Transverse colon (tissue), 4 donors: ENCODE results near the gene CNTN4.

Experiments
- EP300 ChIP-seq: sonication (generic); formaldehyde crosslinking; IDR thresholded peaks from one replicate; pipeline ENCODE4 v1.6.1; 2017; ENCODE audit warnings: antibody characterized with exemption, low read depth
- POLR2A ChIP-seq: fragments of 450-650 bp; IDR thresholded peaks from one replicate; pipeline ENCODE4 v1.6.1; 2016; ENCODE audit warnings: antibody characterized with exemption, mild to moderate bottlenecking, moderate library complexity
- POLR2AphosphoS5 ChIP-seq, 3 donors: sonication (generic); formaldehyde crosslinking; IDR thresholded peaks; one replicate each; pipeline ENCODE4 v1.6.1; 2016; ENCODE audit warnings: antibody characterized with exemption in 3 of 3
- TF ChIP-seq, protein P1 (sequence below), 5 experiments: fragments of 200-600 bp in 3 of 5; fragments of 450-650 bp in 2 of 5; sonication (generic) in 3 of 5; IDR thresholded peaks; 1 replicate in 2 of 5; 2 replicates in 3 of 5; pipeline ENCODE4 v1.5.1; 2016 to 2017; ENCODE audit warnings: antibody characterized with exemption in 5 of 5, inconsistent platforms in 3 of 5, mild to moderate bottlenecking in 2 of 5, moderate library complexity in 1 of 5

DNA sequence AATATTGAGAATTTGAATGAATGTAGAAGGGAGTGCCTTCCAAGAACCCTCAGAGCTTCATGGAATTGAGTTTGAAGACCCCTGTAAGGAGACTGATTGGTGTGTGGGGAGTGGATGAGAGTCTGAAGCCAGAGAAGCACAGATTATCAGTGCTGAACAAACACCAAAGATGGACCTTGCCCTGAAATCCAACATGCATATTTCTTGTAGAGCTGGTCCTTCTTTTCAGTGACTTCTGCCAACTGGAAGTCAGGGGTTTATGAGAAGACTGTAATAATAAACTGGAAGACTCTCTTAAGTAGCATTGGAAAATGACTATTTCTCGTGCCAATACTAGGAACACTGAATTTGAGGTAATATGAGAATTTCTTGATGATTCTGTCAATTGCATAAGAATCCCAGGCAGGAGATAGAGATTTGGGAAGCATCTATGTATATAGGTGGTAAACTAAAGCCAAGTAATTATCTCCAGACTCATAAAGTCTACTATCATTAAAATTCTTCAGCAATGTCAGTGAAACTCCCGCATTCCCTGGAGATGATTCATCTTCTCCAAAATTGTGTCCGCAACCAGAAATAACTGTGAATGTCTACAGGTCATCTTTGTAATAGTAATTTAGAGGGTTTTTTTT, 797.8 kb downstream of the CNTN4 start:
- TF ChIP-seq, protein P1, sequence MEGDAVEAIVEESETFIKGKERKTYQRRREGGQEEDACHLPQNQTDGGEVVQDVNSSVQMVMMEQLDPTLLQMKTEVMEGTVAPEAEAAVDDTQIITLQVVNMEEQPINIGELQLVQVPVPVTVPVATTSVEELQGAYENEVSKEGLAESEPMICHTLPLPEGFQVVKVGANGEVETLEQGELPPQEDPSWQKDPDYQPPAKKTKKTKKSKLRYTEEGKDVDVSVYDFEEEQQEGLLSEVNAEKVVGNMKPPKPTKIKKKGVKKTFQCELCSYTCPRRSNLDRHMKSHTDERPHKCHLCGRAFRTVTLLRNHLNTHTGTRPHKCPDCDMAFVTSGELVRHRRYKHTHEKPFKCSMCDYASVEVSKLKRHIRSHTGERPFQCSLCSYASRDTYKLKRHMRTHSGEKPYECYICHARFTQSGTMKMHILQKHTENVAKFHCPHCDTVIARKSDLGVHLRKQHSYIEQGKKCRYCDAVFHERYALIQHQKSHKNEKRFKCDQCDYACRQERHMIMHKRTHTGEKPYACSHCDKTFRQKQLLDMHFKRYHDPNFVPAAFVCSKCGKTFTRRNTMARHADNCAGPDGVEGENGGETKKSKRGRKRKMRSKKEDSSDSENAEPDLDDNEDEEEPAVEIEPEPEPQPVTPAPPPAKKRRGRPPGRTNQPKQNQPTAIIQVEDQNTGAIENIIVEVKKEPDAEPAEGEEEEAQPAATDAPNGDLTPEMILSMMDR (IDR thresholded peaks at IDR 0.05), result no peak
- no peak for TF ChIP-seq POLR2A
- TF ChIP-seq POLR2AphosphoS5 (IDR thresholded peaks at IDR 0.05), result no peak
- TF ChIP-seq EP300, result no peak
